Upper lobe of right lung (tissue), 1 donor: ENCODE data around the gene RRBP1. TPM values are rescaled to one million over a fixed set of nuclear protein-coding genes. Genes with fewer than 3 reads are reported as not detected.
A peak's percentile ranks its signal among the peaks of the same experiment; 100 is the strongest.

Source experiments
- ATAC-seq: fragments of 200-7000 bp; cut with Tn5 transposase; one replicate; pipeline ENCODE4 v1.9.1; 2020; ENCODE audit warnings: mild to moderate bottlenecking, moderate library complexity
- DNase-seq: peaks from one replicate; pipeline ENCODE4 v3.0.0-alpha.2; 2020
- H3K27ac ChIP-seq: fragments of 200-600 bp; one replicate; pipeline ENCODE4 v1.8.0; 2022
- H3K27me3 ChIP-seq: fragments of 200-600 bp; one replicate; pipeline ENCODE4 v1.8.0; 2022; ENCODE audit warnings: mild to moderate bottlenecking
- H3K36me3 ChIP-seq: fragments of 200-600 bp; one replicate; pipeline ENCODE4 v1.8.0; 2022
- H3K4me1 ChIP-seq: fragments of 200-600 bp; one replicate; pipeline ENCODE4 v1.8.0; 2022
- H3K4me3 ChIP-seq: fragments of 200-600 bp; one replicate; pipeline ENCODE4 v1.8.0; 2022; ENCODE audit warnings: mild to moderate bottlenecking
- H3K9me3 ChIP-seq: fragments of 200-600 bp; one replicate; pipeline ENCODE4 v1.8.0; 2022
- CTCF ChIP-seq: fragments of 200-600 bp; IDR thresholded peaks from one replicate; pipeline ENCODE4 v1.8.0; 2022; ENCODE audit warnings: antibody characterized with exemption
- intact Hi-C: fragments of 100-400 bp; cut with DNase I; formaldehyde crosslinking; loops from one replicate; pipeline ENCODE4 v1.11.0; 2022
- total RNA-seq: library from RNA; stranded (reverse); fragmentation: NEBNext Ultra II Directional; extraction: Animal tissue kit (Norgen Biotek cat#: 25700); gene quantifications from one replicate; pipeline ENCODE4 v1.2.1, GENCODE V29; 2021
- donor health status: DM: no; HTN: yes; CAD: no; lungs with severe emphysema.

RRBP1 gene
- total RNA-seq, 1 donor from 2014 or later, result 166 TPM

GRCh38 chr20:17674722-17675518 lies 7.1 kb downstream of the RRBP1 start:
- H3K9me3 ChIP-seq, result no peaks in the 10 kb centered on the region
- no peak overlapping the region for H3K27ac ChIP-seq
- H3K36me3 ChIP-seq, result peaks cover 27% of the 10 kb centered on the region
- H3K27me3 ChIP-seq, result no peaks in the 10 kb centered on the region
- intact Hi-C loops, result no loop called here
- no peak for TF ChIP-seq CTCF
- H3K4me3 ChIP-seq, result no peak overlapping the region
- peak; percentile 10 for ATAC-seq
- peaks cover 69% of the 10 kb centered on the region for H3K4me1 ChIP-seq
- no peak for DNase-seq

GRCh38 chr20:17673084-17673483 lies 9.0 kb downstream of the RRBP1 start:
- DNase-seq (no peak), ATAC-seq (peak; percentile 62)
- no peaks in the 10 kb centered on the region for H3K9me3 ChIP-seq
- H3K27ac ChIP-seq, result no peak overlapping the region
- TF ChIP-seq CTCF, result no peak
- no peaks in the 10 kb centered on the region for H3K27me3 ChIP-seq
- no peak overlapping the region for H3K4me3 ChIP-seq
- H3K4me1 ChIP-seq, result peaks cover 50% of the 10 kb centered on the region
- intact Hi-C loops, result no loop called here
- H3K36me3 ChIP-seq, result peaks cover 32% of the 10 kb centered on the region

- DNase-seq, result no peak
- H3K4me1 ChIP-seq, result peaks cover 46% of the 10 kb centered on the region
- ATAC-seq, result no peak
- no peak overlapping the region for H3K4me3 ChIP-seq
- no peaks in the 10 kb centered on the region for H3K27me3 ChIP-seq
- H3K9me3 ChIP-seq, result no peaks in the 10 kb centered on the region
- TF ChIP-seq CTCF, result no peak
- intact Hi-C loops, result no loop called here
- peaks cover 27% of the 10 kb centered on the region for H3K36me3 ChIP-seq
- H3K27ac ChIP-seq, result no peak overlapping the region
Measured at GRCh38 chr20:17671565-17671964, 10.5 kb downstream of the RRBP1 start.

- ATAC-seq, result no peak
- no peak for DNase-seq
- H3K4me3 ChIP-seq, result no peak overlapping the region
- H3K27ac ChIP-seq, result no peak overlapping the region
- no peaks in the 10 kb centered on the region for H3K27me3 ChIP-seq
- H3K36me3 ChIP-seq, result peaks cover 21% of the 10 kb centered on the region
- TF ChIP-seq CTCF, result no peak
- peaks cover 42% of the 10 kb centered on the region for H3K4me1 ChIP-seq
- intact Hi-C loops, result no loop called here
- H3K9me3 ChIP-seq, result no peaks in the 10 kb centered on the region
Measured at GRCh38 chr20:17671011-17671410, 11.0 kb downstream of the RRBP1 start.

- ATAC-seq, result no peak
- H3K4me3 ChIP-seq, result no peak overlapping the region
- no peak for TF ChIP-seq CTCF
- intact Hi-C loops, result no loop called here
- no peaks in the 10 kb centered on the region for H3K9me3 ChIP-seq
- H3K36me3 ChIP-seq, result peaks cover 18% of the 10 kb centered on the region
- no peak for DNase-seq
- no peaks in the 10 kb centered on the region for H3K27me3 ChIP-seq
- peaks cover 34% of the 10 kb centered on the region for H3K4me1 ChIP-seq
- no peak overlapping the region for H3K27ac ChIP-seq
Measured at GRCh38 chr20:17669306-17669931, 12.6 kb downstream of the RRBP1 start.
